ENCODE data around the gene MTARC1. TPM values are rescaled to one million over a fixed set of nuclear protein-coding genes. Genes with fewer than 3 reads are reported as not detected.

MTARC1 gene
- total RNA-seq, 1 experiment from 2014 or later: 0.34 TPM

DNA sequence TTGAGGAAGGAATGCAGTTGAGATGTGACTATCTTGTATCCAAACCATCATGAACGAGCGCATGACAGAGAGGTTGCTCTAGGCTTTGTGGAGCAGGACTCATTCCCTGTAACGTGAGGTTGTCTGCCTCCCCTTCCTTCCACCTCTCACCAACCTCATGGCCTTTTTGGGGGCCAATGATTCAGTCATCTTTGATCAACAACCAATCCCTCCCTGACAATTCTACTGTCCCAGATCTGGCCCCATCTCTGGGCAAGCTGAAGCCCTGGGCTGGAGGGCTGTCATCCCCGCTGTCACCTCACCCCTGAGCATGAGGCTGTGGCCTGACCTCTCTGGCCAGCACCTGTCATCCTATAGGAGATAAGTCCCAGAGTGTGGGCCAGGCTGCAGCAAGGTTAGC lies 19.7 kb downstream of the MTARC1 start:
- DNase-seq (ENCODE audit: low read depth): no peak

DNA sequence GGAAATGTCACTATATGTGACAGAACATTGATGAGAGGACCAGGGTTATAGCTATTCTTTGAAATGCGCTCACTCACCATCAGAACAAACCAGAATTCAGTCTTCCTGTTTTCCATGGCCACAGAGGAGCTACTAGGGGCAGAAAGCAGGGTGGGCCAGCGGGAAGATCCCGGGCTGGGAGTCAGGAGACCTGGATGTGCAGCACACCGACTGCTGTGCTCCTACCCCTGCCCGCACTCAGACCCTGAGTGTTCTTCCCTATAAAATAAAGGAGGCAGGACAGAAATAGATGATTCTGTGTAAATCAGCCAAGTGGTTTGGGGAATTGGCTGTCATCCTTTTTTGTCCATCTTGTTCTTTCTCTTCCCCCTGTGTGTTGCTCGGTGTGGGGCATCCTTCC lies 21.0 kb downstream of the MTARC1 start:
- no peak for DNase-seq (ENCODE audit: low read depth)

DNA sequence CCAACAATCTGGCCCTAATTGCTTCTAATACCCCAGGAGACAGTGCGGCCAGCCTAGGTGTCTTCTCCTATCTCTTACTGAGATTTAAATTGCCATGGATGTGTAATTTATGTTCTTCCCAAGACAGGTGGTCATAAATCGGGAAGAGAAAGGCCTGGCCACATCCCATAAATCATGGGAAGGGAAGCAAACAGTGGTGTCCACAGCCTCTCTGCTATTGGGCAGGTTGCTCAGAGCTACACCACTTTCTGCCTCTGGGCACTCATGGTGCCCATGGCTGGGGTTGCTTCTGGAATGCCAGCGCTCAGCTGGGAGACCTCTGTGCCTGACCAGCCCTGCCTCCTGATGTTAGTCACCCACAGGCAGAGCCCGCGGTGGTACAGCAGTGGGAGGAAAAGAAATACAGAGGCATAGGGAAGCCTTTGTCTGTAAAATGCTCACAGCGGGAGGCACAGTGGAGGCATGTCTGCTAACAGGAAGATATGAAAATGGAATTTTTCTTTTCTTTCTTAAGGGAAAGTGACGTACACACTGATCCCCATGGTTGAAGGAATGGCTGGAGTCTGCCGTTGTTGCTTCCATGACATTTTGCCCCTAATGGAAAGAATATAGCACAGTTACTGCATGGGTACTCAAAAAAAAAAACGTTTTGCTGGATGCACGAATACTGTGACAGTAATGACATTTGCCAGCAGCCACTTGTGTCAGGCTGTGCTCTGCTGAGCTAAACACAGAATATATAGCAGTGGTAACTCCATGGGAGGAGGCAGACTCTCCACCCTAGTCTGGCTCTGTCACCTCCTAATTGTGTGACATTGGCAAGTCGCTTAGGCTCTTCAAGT lies 21.9 kb downstream of the MTARC1 start:
- peak; percentile 63 for DNase-seq (ENCODE audit: low read depth)

DNA sequence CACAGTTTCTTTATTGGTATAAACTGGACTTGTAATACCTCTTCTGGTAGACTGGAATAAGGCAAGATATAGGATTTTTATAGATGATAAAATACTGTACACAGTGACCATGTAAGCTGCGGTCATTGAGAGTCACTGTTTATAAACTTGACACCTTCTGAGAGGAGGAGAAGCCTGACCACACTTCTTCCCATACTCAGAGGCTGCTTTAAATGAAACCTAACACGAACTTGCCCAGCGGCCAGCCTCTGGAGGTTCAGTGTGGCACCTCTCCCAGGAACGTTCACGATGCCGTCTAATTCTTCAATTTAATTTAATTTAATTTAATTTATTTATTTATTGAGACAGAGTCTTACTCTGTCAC lies 22.5 kb downstream of the MTARC1 start:
- DNase-seq (ENCODE audit: low read depth): no peak

DNA sequence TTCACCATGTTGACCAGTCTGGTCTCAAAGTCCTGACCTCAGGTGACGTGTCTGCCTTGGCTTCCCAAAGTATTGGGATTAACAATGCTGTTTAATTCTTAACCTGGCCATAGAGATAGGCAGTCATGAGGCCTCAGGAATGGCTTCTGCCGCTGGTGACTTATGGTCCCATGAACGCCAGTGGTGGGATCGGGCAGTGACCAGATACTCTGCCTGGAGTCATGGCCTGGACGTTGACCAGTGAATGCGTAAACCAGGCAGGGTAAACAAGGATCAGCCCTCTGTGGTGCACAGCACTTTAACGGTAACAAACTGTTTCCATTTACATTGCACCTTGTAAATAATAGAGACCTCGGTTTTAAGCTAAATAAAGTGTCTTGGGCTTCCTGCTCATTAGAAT lies 23.0 kb downstream of the MTARC1 start:
- no peak for DNase-seq (ENCODE audit: low read depth)

DNA sequence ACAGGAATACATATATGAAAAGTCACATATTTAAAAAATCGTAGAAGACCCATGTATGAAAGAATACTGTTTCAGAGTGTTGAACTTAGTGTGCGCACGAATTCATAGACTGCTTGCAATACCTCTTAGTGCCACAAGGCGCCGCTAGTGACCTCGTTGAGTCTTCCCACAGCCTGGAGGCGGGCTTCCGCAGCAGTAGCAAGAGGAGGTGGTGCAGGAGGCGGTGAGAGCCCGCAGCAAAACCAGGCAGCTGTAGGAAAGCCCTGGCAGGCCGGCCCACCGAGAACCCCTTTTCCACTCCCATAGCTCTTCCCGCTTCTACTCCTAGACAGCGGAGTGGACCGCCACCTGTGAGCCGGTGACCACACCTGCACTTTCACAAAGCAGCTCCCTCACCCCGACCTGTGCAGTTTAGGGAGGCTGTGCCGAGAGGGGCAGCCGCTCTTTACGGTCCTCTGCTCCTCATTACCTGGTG lies 23.5 kb downstream of the MTARC1 start:
- peak; percentile 71 for DNase-seq (ENCODE audit: low read depth)

DNA sequence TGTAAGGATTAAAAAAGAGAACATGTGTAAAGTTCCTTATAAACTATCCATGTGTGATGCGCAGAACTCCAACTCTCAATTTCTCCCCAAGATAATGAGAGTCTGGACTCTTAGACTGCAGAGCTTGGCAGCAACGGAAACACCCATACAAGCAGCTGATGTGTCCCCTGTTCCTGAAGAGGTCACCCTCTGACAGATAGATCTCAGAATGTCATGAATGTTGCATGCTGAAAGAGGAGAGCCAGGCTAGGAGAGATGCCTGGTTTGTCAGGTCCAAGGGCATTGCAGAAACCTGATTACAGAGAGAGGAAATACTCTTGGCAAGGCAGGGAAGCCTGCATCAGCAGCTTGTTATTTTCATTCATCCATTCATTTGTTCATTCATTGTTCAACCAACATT lies 24.2 kb downstream of the MTARC1 start:
- no peak for DNase-seq (ENCODE audit: low read depth)

DNA sequence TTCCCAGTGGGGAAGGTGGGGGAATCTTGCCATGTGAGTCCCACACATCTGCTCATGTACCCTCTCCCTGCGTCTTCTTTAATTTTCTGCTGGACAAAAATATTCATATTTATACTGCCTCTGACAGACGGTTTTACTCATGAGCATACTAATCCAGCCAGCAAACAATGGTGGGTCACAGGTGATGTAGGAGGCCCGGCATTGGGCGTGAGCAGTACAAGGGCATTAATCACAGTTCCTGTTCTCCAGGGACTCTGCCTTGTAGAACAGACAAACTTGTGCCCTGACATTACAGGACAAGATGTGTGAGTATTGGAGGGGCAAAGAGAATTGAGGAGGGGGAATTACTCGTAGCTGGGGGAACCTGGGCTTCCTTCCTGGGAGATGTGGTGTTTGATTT lies 25.0 kb downstream of the MTARC1 start:
- DNase-seq (ENCODE audit: low read depth): no peak

DNA sequence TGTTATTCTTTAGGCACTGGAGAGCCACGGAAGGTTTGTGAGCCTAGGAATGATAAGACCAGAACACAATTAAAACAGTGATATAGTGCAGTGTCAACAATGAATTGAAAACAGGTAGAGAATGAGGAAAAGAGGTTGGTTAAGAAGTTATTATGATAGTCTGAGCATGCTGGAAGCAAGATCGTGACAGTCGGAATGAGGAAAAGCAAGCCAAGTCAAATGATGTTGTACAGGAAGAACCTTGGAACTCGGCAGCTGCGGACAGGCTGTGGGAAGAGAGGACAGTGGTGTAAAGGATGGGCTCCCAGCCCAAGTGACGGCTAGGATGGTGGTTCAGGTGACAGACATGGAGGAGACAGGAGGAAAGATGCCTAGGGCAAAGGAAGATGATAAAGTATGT lies 25.6 kb downstream of the MTARC1 start:
- DNase-seq (ENCODE audit: low read depth): no peak

DNA sequence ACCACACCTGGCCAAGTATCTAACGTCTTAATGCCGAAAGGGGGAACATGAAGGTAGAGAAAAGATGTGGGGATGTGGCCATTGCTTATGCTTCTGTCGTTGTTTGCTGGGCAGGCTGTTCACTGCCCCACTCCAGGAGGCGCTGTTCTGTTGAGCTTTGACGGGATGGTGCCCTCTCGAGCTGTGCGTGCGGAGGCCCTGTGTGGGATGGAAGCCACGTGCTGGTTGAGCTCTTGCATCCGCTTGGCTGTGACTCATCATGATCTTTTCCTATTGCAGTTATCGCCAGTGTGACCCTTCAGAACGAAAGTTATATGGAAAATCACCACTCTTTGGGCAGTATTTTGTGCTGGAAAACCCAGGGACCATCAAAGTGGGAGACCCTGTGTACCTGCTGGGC lies 26.3 kb downstream of the MTARC1 start:
- no peak for DNase-seq (ENCODE audit: low read depth)

DNA sequence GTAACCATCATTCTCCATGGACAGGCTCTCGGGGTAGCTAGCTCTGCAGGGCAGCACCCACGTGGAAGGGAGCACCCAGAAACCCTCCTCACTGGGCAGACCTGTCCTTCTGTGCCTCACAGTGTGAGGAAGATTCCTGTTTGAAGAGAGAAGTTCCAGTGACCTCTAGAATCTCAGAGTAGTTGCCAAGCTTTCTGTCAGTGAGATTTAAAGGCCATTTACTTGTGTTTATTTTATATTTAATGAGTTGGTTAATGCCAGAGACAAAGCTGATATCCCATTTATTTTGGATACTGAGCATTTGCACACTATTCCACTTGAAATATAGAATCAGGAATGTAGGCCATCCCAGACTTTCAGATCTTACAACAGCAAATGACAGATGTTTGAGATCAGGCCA lies 28.7 kb downstream of the MTARC1 start:
- DNase-seq (ENCODE audit: low read depth): no peak

DNA sequence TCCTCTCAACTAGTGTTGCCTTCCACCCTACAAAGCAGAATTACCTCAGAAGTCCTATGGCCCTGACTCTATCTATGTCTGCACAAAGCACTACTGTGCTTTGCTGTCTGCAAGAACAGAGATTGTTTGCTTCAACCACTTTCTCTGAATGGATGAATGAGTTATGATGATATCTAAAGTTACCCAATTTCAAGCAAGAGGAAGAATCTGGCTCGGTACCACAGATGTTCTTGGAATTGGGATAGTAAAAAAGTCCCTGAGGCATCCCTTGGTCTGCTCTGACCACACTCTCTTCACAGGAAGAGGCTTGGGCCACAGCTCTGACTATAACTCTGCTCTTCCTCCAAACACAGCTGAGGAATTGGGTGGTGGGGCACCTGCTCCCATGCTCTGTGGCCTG lies 31.2 kb downstream of the MTARC1 start:
- peak; percentile 36 for DNase-seq (ENCODE audit: low read depth)

DNA sequence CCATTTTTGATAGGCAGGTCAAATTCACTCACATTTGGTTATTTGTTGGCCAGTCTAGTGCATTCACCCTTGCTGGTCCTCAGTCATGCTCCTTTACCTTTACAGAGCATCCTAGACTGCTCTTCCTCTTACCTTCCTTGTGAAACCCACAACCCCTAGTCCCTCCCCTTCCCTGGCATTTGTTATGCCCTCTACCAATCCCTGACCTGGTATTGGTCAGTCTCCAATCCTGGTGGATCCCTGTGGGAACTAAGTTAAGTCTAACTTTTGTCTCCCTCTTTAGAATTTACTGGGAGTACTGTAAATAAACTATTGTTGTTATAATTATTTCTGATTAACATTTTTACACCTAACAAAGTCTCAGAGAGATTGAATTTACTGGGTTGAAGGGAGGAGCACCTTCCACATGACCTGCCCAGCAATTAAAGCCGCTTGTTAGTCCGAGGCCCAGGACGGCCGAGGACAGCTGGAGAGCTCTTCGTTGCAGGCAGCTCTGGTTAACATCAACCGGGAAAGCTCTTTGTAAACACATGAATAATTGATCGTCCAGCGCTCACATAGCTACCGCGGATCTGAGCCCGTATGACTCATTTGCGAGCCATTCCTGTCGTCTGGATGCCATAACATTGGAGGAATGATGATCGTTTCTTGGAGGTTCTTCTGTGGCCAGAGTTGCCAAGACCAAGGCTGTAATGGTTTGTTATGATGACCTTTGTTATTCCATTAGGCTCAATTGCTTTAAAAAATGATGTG lies 31.9 kb downstream of the MTARC1 start:
- DNase-seq (ENCODE audit: low read depth): peak; percentile 92

DNA sequence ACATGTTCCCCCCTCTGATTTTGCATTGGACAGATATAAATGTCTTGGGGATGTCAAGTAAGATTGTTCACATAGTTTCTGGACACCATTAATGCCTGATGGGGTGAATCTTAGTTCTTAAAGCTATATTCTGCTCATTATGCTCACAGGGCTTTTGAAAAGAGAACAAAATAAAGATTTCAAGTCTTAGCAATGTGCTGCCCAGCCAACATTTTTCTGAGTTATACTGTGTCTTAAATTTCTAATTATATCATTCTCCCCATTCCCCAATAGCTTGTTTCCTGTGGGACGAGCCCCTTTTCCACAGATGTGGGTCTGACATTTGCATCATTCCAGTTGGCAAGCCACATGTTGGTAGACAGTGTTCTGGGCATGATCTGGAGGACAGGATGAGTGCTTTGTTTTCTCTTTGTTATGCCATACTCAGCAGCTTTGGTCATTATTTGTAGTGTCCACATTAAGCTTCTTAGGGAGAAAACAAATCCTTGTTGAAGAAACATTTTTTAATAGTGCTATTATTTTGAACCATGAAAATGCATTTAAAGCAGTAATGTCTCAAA lies 32.8 kb downstream of the MTARC1 start:
- DNase-seq (ENCODE audit: low read depth): no peak

DNA sequence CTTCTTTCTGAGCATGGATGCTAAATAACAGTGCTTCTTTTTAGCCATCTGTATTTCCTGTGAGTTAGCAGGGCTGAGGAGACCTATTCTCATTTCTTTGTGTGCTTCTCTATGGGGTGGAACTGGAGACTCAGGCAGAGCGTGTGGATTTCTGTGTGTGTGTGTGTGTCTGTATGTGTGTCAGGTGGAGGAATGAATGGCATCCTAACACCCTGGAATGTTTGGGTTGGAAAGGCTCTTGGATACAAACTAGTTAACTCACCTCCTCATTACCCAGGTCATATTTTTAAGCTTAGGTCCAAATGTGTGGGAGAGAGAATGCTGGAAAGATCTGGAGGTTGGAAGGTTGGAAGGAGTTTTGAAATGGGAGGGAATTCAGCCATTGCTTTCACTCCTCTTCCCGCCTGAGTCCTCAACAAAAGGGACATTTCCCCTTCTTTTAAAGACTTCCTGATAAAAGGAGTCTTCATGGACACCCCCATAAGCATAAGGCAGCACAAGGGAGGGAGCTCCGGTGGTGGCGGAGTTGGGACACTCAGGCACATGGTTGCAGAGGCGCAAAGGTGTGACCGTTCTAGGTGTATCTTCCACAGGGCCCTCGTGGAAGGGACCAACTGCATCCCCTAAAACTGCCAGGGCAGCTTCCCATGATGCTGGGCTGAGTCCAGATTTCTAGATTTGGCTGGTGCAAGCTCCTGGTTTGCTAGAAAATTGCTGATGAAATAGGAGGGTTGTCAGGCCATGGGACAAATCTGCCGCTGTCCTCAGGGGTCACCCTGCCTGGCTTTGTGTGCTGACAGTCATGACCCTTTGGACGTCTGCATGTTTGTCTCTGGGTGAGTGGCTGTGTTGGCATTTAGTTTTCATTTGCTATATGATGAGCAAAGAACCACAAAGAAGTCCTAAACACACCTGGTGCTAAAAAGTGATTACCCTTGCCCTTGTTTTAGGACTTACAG lies 37.6 kb downstream of the MTARC1 start:
- no peak for DNase-seq (ENCODE audit: low read depth)

DNA sequence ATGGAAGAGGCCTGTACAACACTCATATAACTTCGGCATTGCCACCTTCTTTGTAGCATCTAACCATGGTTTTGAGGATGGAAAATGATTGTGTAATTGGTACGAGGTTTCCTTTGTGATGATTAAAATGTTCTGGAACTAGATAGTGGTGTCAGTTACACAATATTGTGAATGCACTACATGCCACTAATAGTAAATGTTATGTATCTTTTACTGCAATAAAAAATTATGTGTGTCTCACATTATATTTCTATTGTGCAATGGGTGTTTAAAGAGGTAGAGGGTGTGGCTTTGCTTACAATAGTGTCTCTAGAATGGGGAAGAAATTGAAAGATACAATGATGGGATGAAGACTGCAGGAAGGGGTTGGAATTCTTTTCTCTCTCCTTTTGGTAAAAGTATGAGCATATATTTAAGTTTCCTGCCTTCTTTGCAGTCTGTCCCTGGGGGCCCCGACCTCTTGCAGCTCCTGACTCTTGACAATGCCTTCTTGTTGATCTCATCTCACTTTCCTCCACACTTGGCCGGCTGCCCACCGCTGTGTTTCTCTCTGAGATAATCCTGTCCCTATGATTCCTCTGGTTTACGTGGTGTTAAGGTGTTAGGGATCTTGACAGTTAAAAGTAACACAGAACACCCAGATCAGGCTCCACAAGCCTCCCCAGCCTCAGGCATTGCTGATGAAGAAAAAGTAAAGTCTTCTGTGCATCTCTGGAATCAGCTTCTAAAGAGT lies 39.3 kb downstream of the MTARC1 start:
- no peak for DNase-seq (ENCODE audit: low read depth)

DNA sequence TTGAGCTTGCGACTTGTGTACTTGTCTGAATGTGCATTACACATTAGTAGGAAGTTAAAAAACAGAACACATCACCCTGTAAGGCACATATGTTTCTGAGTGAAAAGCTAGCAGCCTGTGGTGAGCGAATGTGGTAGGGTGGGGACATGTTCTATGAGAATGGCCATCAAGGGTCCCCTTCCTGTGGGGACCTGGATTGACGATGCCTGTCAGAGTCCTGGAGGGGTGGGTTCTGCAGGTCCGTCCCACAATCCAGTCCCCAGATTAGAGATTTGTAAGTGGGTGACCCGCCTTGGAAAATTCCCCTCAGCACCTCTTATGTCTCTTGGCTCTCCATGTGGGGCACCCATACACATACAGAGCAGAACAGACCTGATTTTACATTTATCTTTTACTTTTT lies 40.0 kb downstream of the MTARC1 start:
- no peak for DNase-seq (ENCODE audit: low read depth)

DNA sequence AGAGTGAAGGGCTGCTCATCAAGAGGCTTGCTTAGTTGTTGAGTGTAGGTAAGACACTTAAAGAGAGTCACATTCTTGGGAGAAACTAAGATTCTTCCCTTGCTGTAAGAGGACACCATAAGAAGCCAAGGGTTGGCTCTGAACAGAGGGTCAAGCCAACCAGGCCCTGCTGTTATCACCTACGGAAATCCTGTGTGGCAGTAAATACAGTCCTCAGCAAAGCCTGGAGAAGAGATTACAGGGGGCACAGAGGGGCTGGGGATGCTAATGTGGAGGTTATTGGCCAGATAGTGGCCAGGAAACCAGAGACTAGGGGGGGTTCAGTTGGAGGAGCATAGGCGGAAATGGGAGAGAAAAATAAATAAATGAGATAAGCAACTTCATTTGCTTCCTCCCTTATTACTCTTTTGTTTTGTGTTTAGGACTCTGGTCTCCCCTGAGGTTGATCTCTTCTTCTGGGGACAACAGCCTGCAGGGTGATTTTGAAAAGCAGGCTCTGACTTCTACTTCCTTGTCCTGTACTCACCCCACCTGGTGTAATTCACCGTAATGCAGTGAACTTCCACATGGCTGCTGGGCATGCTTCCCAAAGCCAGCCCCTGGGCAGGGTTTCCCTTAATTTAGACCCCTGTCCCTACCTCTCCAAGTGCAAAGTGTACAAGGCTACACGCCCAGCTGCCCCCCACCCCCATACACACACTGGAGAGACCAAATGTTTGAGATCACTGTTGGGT lies 40.9 kb downstream of the MTARC1 start:
- no peak for DNase-seq (ENCODE audit: low read depth)

DNA sequence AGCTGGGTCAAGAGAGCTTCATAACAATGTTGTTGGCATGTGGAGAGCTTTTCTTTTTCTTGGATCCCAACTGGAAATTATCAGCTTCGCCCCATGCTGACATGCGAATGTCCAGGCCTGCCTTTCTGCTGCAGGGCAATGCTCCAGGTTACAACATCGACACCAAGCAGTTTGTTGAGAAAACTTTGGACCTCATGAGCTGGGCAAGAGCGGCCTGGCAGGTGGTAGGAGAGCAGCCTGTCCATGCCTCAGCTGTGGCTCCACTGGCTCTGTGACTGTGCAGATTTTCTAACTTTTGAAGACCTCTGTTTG lies 41.4 kb downstream of the MTARC1 start:
- no peak for DNase-seq (ENCODE audit: low read depth)

DNA sequence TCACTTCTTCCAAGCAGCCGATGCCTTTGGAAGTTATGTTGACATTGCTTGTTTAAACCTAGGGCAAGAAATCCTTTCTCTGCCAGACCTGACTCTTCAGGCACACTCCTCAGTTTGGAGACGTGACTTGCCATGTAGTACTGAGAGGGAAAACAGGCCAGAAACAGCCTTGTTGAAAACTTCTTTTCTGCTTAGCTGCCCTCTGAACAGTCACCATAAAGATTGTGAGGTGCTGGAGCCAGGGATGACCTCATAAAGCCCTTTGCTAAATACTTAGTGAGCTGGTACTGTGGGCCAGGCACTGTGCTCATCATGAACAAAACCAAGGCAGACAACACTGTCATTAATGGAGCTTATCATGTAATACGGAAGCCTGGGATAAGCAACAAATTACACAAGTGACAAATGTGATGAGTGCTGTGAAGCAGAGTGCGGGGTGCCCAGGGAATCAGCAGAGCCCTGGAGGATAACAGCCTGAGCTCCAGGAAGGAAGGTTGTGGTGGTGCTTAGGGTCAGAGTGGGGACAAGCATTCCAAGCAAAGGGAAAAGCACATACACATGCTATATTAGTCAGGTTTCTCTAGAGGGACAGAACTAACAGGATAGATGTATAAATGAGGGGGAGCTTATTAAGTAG lies 42.4 kb downstream of the MTARC1 start:
- DNase-seq (ENCODE audit: low read depth): no peak

Measured in LHCN-M2 (cell line).